Measurements from ENCODE around the gene YJU2. TPM values are rescaled to one million over a fixed set of nuclear protein-coding genes. Genes with fewer than 3 reads are reported as not detected.
"Not testable (repeated sequence)": the region's sequence is repeated elsewhere in the genome, so short reads cannot be mapped to it uniquely, and the experiment has no call there.

The YJU2 gene
- total and polyA plus RNA-seq, 4 donors = 6.5 to 12.7 (median 10.3) TPM

GRCh38 chr19:4217429-4218264 lies 29.2 kb upstream of the YJU2 start:
- Histone ChIP-seq H3K4me1 (ENCODE audit: control insufficient read depth in 4 of 4, insufficient read depth in 4 of 4, low read length in 3 of 4) (no peaks in the 10 kb centered on the region), H3K27me3 (ENCODE audit: control insufficient read depth in 4 of 4, insufficient read depth in 4 of 4, low read length in 3 of 4) (no peaks in the 10 kb centered on the region), H3K4me3 (ENCODE audit: low read depth in 1 of 3, low read length in 3 of 3) (no peak overlapping the region), H3K9me3 (ENCODE audit: control insufficient read depth in 4 of 4, low read length in 3 of 4) (no peaks in the 10 kb centered on the region), H3K27ac (ENCODE audit: low read depth in 1 of 2, low read length in 2 of 2) (no peak overlapping the region), H3K9ac (ENCODE audit: low read depth in 1 of 2, low read length in 2 of 2) (no peak overlapping the region), H3K36me3 (ENCODE audit: control insufficient read depth in 4 of 4, insufficient read depth in 3 of 4, low read depth in 1 of 4, low read length in 3 of 4) (peaks cover 0 to 2% (median 0%) of the 10 kb centered on the region in 4 donors)
- DNase-seq (ENCODE audit: low spot score) = no peak
- TF ChIP-seq, protein P1, sequence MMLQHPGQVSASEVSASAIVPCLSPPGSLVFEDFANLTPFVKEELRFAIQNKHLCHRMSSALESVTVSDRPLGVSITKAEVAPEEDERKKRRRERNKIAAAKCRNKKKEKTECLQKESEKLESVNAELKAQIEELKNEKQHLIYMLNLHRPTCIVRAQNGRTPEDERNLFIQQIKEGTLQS (IDR thresholded peaks at IDR 0.05) = no peak
- TF ChIP-seq, protein P2, sequence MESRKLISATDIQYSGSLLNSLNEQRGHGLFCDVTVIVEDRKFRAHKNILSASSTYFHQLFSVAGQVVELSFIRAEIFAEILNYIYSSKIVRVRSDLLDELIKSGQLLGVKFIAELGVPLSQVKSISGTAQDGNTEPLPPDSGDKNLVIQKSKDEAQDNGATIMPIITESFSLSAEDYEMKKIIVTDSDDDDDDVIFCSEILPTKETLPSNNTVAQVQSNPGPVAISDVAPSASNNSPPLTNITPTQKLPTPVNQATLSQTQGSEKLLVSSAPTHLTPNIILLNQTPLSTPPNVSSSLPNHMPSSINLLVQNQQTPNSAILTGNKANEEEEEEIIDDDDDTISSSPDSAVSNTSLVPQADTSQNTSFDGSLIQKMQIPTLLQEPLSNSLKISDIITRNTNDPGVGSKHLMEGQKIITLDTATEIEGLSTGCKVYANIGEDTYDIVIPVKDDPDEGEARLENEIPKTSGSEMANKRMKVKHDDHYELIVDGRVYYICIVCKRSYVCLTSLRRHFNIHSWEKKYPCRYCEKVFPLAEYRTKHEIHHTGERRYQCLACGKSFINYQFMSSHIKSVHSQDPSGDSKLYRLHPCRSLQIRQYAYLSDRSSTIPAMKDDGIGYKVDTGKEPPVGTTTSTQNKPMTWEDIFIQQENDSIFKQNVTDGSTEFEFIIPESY (IDR thresholded peaks at IDR 0.05) = no peak
- TF ChIP-seq CTCF (IDR thresholded peaks at IDR 0.05; ENCODE audit: low read depth, low read length, missing input control) (no peak), HNF4A (conservative IDR thresholded peaks at IDR 0.05) (no peak), YY1 (IDR thresholded peaks at IDR 0.05) (no peak), NR2F2 (IDR thresholded peaks at IDR 0.05) (no peak), FOXA2 (IDR thresholded peaks at IDR 0.05) (no peak), HNF4G (IDR thresholded peaks at IDR 0.05) (no peak), MAX (IDR thresholded peaks at IDR 0.05) (no peak), EGR1 (IDR thresholded peaks at IDR 0.05; ENCODE audit: low read depth in 2 of 2) (no peak), RAD21 (IDR thresholded peaks at IDR 0.05) (no peak), FOXA1 (IDR thresholded peaks at IDR 0.05) (no peak), GABPA (IDR thresholded peaks at IDR 0.05 in 1 of 2, conservative IDR thresholded peaks at IDR 0.05 in 1 of 2) (no peak)
- 97% methylated on average over 81 of the region's 81 CpGs for WGBS

- H3K9me3 ChIP-seq (ENCODE audit: control insufficient read depth in 4 of 4, low read length in 3 of 4); H3K27me3 ChIP-seq (ENCODE audit: control insufficient read depth in 4 of 4, insufficient read depth in 4 of 4, low read length in 3 of 4); H3K36me3 ChIP-seq (ENCODE audit: control insufficient read depth in 4 of 4, insufficient read depth in 3 of 4, low read depth in 1 of 4, low read length in 3 of 4); H3K4me1 ChIP-seq (ENCODE audit: control insufficient read depth in 4 of 4, insufficient read depth in 4 of 4, low read length in 3 of 4); DNase-seq (ENCODE audit: low spot score); H3K9ac ChIP-seq (ENCODE audit: low read depth in 1 of 2, low read length in 2 of 2); H3K4me3 ChIP-seq (ENCODE audit: low read depth in 1 of 3, low read length in 3 of 3); H3K27ac ChIP-seq (ENCODE audit: low read depth in 1 of 2, low read length in 2 of 2): not testable (repeated sequence)
- WGBS = 98% methylated on average over 1 of the region's 1 CpG
Observed at GRCh38 chr19:4218523-4218922, 28.4 kb upstream of the YJU2 start.

- no peak overlapping the region for H3K9ac ChIP-seq (ENCODE audit: low read depth in 1 of 2, low read length in 2 of 2)
- no peak for DNase-seq (ENCODE audit: low spot score)
- no peak overlapping the region for H3K27ac ChIP-seq (ENCODE audit: low read depth in 1 of 2, low read length in 2 of 2)
- H3K9me3 ChIP-seq (ENCODE audit: control insufficient read depth in 4 of 4, low read length in 3 of 4) = no peaks in the 10 kb centered on the region
- peaks cover 0 to 2% (median 0%) of the 10 kb centered on the region in 4 donors for H3K36me3 ChIP-seq (ENCODE audit: control insufficient read depth in 4 of 4, insufficient read depth in 3 of 4, low read depth in 1 of 4, low read length in 3 of 4)
- H3K4me1 ChIP-seq (ENCODE audit: control insufficient read depth in 4 of 4, insufficient read depth in 4 of 4, low read length in 3 of 4) = no peaks in the 10 kb centered on the region
- TF ChIP-seq RXRA (IDR thresholded peaks at IDR 0.05) = no peak
- TF ChIP-seq TAF1 (conservative IDR thresholded peaks at IDR 0.05) = no peak
- H3K4me3 ChIP-seq (ENCODE audit: low read depth in 1 of 3, low read length in 3 of 3) = no peak overlapping the region
- H3K27me3 ChIP-seq (ENCODE audit: control insufficient read depth in 4 of 4, insufficient read depth in 4 of 4, low read length in 3 of 4) = no peaks in the 10 kb centered on the region
- WGBS = 95% methylated on average over 7 of the region's 7 CpGs
Observed at GRCh38 chr19:4220188-4220587, 26.7 kb upstream of the YJU2 start.

Measured in liver (tissue), 9 donors.